ENCODE data around the gene KPNA5.
"Not testable (repeated sequence)": the region's sequence is repeated elsewhere in the genome, so short reads cannot be mapped to it uniquely, and the experiment has no call there.

The KPNA5 gene

DNA sequence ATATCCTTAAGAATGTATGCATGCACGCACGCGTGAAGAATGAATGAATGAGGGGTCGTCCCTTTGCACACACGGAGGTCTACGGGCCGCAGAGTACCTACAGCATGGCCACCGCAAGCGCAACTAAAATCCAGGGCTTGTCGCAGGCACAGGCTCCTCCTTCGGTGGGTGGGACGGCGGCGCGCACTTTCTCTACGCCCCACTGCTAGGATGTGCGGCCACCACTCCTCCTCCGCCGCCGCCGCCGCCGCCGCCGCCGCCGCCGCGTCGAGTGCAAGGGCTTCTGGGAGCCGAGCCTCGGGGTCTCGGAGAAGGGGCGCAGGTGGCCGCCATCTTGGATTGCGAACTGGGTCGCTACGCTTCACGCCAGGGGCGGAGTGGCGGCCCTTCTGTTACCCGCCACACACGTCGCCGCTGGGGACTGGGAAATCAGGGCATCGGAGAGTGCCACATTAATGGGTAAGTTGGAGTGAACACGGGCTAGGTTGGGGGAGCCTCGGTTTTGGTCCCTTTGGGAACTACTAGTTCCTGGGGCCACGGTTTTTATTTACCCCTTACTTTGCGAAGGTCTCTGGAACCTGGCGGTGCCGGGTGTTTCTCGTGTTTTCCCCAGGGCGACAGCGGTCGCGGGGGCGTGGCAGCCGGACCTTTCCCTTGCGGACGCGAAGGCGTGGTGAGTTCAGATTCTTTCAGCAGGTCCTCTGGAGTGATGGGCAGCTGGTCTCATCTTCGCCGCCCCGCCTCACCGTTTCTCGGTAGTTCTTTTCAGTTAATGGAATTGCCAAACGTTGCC lies at the start of gene KPNA5:
TSS of gene KPNA5 (plus strand) at position 332 of the 793 bp plus-strand sequence. CDS start at position 456, 124 bp downstream.
- peak; percentile 87 for DNase-seq (ENCODE audit: low read depth)

DNA sequence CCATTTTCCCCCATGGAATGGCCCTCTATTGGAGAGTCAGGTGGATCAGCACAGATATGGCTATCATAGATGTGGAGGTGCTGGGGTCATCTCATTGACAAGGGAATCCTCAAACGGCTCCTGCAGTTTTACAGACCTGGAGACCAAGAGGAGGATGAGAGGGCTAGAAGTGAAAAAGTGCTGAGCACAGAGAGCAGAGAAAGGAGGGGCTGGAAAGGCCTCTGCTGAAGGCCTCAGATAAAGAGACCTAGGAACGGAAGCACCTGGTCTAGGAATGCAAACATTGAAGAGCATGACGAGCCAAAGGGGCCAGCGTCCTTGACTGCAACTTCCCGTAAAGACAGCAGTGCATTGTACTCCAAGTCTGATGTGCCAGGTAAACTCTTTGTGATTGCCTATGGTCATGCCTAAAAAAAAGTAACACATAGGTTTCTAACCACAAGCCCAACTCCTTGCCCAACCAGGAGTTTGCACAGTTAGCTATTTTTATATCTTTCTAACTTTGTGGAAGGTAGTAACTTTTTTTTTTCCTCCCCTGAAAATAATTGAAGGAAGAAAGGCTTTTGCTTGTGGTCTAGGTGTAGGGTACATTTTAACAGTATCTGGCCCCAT lies 49.5 kb upstream of the KPNA5 start:
- DNase-seq (ENCODE audit: low read depth), result no peak

DNA sequence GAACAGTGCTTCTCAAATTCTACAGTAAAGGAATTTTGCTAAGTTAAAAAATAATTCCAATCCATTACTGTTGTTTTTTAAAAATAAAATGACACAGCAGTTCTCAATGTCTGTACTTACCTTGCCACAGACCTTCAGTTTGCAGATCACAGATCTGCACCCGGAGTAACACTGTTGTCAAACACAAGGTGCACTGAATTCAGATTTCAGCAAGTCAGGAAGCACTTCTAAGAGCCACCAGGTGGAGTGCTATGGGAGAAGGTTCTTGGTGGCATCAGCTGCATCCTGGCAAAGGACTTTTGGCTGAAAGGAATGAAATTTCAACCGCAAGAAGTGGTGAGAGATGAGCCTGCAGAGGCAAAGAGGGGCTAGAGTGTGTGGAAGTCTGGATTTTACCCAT lies 47.3 kb upstream of the KPNA5 start:
- no peak for DNase-seq (ENCODE audit: low read depth)

- DNase-seq (ENCODE audit: low read depth), result no peak
Observed at GRCh38 chr6:116648156-116648555, 32.9 kb upstream of the KPNA5 start.

DNA sequence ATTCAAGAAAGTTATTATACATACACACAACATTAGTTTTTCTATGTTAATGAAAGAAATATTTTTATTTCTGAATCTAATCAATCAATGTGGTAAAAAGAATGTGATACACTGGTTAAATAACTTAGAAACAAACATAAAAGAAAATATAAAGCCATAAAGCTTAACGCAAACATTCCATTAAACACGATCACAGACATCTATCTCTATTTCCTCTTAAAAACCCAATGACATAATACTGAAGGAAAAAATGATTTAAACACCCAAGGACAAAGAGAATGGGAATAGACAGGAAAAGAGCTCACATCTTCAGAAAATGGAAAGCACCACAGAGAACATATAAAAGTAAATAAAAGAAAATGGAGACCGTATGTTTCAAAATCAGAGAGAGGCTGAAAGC lies 31.9 kb upstream of the KPNA5 start:
- DNase-seq (ENCODE audit: low read depth), result no peak

GRCh38 chr6:116651916-116652315 lies 29.1 kb upstream of the KPNA5 start:
- DNase-seq (ENCODE audit: low read depth), result no peak

DNA sequence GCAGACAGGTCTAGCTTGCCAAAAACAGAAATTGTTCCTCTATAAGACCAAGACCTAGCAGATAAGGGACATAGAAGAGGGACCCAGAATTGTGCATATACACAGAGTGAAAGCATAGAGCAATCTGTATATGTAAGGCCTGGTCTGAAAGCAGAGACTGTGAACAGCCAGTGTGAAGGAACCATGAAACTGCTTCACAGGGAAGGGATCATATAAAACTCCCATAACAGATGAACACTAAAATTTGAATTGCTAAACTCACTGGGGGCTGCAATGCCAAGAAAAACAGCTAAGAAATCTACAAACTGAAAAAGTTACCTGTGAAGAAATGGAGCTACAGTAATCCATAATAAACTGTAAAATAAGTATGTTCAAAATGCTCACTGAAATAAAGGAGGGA lies 19.4 kb upstream of the KPNA5 start:
- no peak for DNase-seq (ENCODE audit: low read depth)

GRCh38 chr6:116662202-116662601 lies 18.8 kb upstream of the KPNA5 start:
- no peak for DNase-seq (ENCODE audit: low read depth)

DNA sequence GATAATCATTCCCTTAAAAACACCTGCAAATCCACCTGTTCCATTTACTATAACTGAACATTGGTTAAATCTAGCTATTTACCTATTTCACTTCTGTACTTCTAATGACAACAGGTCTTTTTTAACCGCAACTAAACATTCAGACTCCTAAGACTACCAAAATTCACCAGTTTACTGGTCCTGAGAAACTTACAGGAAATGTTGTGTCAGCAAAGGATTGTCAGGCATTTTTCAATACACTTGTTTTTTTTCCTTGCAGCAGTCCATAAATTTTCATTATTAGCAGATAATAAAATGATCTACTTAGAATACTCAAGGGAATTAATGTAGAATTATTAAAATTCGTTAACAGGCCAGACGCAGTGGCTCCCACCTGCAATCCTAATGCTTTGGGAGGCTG lies 17.7 kb upstream of the KPNA5 start:
- DNase-seq (ENCODE audit: low read depth), result no peak

GRCh38 chr6:116664169-116664568 lies 16.8 kb upstream of the KPNA5 start:
- DNase-seq (ENCODE audit: low read depth), result not testable (repeated sequence)

DNA sequence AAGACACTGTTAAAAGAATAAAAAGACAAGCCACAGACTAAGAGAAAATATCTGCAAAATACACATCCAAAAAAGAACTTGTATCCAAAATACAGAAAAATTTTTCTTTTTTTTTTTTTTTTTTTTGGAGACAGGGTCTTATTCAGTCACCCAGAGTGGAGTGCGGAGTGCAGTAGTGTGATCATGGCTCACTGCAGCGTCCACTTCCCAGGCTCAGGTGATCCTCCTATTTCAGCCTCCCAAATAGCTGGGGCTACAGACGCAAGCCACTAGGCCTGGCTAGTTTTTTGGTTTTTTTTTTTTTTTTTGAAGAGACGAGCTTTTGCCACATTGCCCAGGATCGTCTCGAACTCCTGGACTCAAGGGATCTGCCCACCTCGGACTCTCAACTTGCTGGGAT lies 15.5 kb upstream of the KPNA5 start:
- no peak for DNase-seq (ENCODE audit: low read depth)

DNA sequence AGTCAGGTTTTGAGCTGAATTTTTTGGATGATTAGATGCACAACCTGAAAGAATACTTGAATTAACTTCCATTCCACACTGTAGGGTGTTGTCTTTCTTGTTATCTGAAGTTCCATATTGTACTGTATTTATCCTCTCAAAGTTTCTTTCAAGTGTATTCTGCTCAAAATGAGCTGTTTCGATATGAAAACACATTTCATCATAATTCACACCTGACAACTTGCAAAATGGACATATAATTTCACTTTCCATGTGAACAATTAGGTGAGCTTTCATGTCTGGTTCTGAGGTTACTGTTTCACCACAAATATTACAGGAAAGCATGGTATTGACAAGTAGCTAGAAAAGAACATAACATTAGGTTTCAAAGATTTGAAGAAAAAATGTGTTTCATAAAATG lies 14.1 kb upstream of the KPNA5 start:
- no peak for DNase-seq (ENCODE audit: low read depth)

- no peak for DNase-seq (ENCODE audit: low read depth)
Observed at GRCh38 chr6:116667623-116668022, 13.4 kb upstream of the KPNA5 start.

- DNase-seq (ENCODE audit: low read depth), result no peak
Observed at GRCh38 chr6:116672306-116672705, 8.7 kb upstream of the KPNA5 start.

GRCh38 chr6:116676021-116676420 lies 5.0 kb upstream of the KPNA5 start:
- no peak for DNase-seq (ENCODE audit: low read depth)

DNA sequence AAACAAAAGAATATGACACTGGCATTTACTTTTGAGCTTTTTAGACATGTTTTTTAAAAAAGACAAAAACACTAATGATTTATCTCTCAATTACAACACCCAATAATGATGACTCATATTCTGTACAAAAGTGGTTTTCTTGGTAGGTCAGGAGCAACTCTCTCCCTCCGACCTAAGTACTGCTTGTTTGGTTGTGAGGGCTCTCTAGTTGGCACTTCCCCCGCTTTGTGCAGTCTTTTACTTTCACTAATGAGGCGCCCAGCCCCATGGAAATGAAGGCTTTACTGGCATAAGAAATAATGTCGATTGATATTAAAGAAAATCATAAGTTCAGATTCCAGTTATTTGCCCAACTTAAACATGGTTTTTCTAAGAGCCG lies 1.3 kb downstream of the KPNA5 start:
- no peak for DNase-seq (ENCODE audit: low read depth)

- no peak for DNase-seq (ENCODE audit: low read depth)
Observed at GRCh38 chr6:116685437-116685993, 4.5 kb downstream of the KPNA5 start.

- DNase-seq (ENCODE audit: low read depth), result not testable (repeated sequence)
Observed at GRCh38 chr6:116686475-116687101, 5.6 kb downstream of the KPNA5 start.

GRCh38 chr6:116691154-116691553 lies 10.1 kb downstream of the KPNA5 start:
- DNase-seq (ENCODE audit: low read depth), result no peak

GRCh38 chr6:116692873-116693272 lies 11.9 kb downstream of the KPNA5 start:
- not testable (repeated sequence) for DNase-seq (ENCODE audit: low read depth)

DNA sequence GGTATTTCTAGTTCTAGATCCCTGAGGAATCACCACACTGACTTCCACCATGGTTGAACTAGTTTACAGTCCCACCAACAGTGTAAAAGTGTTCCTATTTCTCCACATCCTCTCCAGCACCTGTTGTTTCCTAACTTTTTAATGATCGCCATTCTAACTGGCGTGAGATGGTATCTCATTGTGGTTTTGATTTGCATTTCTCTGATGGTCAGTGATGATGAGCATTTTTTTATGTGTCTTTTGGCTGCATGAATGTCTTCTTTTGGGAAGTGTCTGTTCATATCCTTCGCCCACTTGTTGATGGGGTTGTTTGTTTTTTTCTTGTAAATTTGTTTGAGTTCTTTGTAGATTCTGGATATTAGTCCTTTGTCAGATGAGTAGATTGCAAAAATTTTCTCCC lies 12.3 kb downstream of the KPNA5 start:
- not testable (repeated sequence) for DNase-seq (ENCODE audit: low read depth)

DNA sequence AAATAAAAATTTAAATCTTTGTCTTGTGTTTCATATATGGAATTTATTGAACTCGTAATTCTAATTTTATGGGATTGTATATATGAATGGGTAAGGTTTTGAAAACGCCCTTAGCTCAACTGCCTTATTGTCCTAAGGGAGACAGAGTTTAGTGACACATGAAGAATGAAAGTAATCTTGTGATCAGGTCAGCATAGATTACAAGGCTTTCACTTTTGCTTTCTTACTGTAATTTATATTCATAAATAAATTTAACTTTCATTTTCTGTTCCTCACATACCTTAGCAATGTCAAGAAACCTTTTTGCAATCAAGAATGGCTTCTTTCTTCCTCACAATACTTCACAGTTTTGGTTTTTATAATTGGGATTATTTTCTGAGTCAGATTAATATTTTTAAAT lies 14.4 kb downstream of the KPNA5 start:
- no peak for DNase-seq (ENCODE audit: low read depth)

- no peak for DNase-seq (ENCODE audit: low read depth)
Observed at GRCh38 chr6:116697480-116697879, 16.5 kb downstream of the KPNA5 start.

Data from stimulated activated CD8-positive, alpha-beta memory T cell treated with anti-CD3 and anti-CD28 coated beads, Interleukin-7, amount 100 ng/mL, for 24 hours (primary cell).